GDM1 (cell line): Measurements from ENCODE around the gene PLA2G15.

ENCODE experiments used
- DNase-seq: peaks from one replicate; lab custom pipeline; 2025; lab: John Stamatoyannopoulos, UW

Gene PLA2G15

DNA sequence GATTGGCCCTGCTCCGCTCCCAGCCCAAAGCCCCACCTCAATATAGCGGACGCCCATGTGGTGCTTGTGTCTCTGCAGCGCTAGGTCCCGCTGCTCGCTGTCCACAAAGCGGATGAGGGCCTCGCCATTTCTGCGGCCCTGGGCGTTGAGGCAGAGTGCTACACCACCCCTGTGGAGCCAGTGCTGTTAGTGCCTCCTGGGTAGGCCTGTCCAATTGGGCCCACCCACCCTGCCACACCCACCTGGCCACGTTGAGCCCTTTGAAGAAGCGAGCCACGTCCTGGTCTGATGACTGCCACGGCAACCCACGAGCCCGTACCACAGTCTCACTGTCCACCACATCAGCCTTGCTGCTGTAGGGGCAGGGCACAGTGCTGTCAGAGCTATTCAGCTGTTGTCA, 12.8 kb upstream of the PLA2G15 start:
- DNase-seq, result no peak

DNA sequence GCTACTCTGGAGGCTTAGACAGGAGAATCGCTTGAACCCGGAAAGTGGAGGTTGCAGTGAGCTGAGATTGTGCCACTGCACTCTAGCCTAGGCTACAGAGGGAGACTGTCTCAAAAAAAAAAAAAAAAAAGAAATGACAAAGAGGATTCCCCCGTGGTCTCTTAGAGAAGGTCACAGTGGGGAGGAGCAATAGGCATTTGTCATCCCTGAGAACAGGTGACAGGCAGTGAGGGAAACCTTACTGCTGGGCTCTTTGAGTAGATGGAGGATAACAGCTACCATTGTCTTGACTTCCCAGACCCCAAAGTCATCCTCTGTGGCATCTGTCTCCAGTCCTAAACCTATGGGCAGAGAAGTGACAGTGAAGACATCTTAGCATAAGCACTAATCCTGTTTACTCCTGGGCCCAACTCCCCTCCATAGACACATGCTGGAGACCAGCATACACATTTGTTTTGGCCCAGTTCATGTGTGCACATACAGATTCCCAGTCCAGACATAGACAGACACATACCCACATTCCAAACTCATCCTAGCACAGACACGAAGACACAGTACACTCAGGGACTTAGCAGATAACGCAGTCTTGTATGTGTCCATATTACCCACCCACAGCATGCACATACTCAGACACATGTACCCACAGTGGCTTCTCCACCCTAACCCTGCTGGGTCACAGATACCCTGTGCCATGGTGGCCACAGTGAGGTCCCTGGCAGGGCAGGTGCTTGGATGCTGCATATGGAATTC, 11.9 kb upstream of the PLA2G15 start:
- no peak for DNase-seq

GRCh38 chr16:68233835-68234187, 11.4 kb upstream of the PLA2G15 start:
- DNase-seq, result no peak

DNA sequence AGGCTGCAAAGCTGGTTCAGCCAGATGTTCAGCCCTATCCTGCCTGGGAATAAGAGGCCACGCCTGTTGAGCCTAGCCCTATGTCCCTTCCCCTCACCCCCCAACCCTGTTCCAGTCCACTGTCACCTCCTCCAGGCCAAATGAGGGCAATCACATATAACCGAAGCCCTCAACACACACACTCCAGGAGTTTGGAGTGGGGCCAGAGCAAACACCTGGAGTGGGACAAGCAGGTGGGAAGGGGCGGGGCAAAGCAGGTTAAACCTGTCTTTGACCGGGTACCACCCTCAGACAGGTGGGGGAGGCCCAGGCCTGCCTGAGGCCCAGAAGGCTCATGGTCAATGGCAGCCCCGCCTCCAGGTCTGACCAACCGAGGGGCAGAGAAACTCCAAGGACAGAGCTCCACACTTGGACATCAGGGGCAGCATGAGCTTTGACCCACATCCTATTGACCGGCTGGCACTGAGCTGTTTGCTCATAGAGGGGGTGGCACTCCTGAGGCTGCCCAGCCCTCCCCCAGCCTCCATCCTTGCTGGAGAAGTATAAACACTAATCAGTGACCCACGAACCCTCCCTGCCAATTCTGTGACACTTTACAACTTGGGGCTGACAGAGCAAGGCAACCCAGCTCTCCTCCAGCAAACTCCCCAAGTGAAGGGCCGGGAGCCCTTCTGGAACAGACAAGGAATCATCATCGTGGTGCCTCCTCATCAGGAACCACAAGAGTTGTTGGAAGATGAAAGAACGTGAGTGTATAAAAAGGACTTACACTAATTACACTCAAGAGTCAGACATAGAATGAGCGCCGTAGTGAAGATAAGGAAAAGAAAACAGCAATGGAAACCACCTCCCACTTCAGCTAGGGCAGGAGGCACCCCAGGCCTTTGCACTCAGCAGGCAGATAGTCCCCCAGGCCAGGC, 10.7 kb upstream of the PLA2G15 start:
- DNase-seq, result no peak

DNA sequence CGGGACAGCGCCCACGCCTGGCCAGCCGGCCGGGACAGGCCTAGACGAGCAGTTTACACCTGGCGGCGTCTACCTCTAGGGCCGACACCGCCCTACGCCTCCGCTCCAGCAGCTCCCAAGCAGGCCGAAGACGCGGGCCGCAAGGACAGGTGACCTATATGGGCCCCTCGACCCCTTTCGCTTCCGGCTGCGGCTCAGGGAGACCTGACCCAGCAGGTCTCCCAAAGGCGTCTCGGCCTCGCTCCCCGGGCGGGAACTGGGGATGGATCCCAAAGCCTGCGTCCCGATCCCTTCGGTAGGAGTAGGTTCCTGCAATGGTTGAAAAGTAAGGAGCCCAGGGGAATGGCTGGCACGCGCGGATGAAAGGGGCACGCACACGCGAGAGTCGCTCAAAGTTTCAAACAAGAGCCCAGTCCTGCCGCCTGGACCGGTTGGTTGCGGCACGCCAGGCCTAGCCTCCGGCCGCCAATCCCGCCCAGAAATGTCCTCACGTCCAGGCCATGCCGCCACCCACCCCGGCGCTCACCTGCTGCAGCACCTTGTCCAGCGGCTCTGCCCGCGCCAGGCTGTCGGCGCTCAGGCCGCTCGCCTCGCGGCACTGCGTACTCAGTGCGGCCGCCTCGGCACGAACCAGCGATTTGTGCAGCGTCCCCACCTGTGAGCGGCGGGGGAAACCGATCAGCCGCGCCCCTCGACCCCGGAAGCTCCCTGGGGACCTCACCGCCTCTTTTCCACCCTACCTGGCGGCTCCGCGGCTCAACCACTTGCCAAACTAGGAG, 9.9 kb upstream of the PLA2G15 start:
- no peak for DNase-seq

DNA sequence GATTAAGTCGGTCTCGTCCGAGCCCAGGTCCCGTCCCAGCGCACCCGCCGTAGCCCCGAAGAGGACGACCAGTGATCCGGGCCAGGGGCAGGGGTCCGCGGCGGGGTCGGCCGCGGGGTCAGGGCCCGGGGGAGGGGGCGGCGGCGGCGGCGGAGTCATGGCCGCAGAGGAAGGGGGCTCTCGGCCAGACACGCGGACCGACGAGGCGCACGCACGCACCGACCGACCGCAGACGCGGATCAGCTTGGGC, 9.4 kb upstream of the PLA2G15 start, which contains the start of gene ESRP2:
Gene ESRP2 (minus strand): TSS at position 241 of the 250 bp plus-strand sequence. CDS start 82 bp downstream, at position 159.
- DNase-seq, result no peak

- no peak for DNase-seq
Measured at GRCh38 chr16:68236137-68236825, 8.9 kb upstream of the PLA2G15 start.

GRCh38 chr16:68236826-68237242, 8.3 kb upstream of the PLA2G15 start:
- DNase-seq, result no peak

GRCh38 chr16:68237243-68238028, 7.7 kb upstream of the PLA2G15 start:
- DNase-seq, result no peak

DNA sequence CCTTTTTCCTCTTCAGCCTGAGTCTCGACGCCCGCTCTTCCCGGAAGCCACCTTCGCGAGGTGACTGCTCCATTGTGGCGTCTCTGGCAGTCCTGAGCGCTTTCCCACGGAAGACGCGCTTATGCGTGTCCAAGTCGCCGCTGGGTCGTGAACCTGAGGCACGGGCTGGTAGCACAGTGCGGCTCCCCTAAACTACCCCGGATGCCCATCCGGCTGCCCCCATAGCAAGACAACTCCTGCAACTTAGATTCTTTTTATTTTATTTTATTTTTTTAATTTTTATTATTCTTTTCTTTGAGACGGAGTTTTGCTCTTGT, 7.2 kb upstream of the PLA2G15 start:
- no peak for DNase-seq

DNA sequence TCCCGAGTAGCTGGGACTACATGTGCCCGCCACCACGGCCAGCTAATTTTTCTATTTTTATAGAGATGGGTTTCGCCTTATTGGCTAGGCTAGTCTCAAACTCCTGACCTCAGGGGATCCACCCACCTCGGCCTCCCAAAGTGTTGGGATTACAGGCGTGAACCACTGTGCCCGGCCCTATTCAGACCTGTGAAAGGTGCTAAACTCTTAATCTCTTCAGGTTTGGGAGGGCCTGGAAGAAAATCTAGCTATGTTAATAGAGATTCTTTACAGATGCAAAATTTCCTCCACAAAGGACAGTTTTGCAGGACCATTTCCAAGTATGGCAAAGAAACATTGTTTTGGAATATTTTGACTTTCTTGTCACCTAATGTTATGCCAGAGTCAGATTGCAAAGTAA, 3.1 kb upstream of the PLA2G15 start:
- no peak for DNase-seq

GRCh38 chr16:68242926-68243858, 2.0 kb upstream of the PLA2G15 start:
- DNase-seq, result no peak

- DNase-seq, result no peak
Measured at GRCh38 chr16:68244481-68244902, 681 bp upstream of the PLA2G15 start.

DNA sequence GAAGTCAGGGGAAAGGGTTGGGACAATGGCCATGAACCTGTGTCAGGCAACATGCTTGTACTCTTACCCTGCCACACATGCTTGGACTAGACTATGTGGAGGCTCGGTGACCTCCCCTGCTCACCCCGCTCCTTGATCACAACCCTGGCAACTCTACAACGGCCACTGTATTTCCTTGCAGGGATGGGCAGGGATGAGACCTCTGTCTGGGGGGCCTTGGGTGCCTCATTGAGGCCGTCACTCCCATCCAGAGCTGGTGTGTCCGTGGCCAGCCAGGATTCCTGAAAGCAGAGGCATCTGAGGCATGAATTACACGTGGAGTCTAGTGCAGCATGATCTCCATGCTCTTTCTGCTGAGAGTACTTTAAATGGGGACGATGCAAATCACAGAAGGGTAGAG, 948 bp downstream of the PLA2G15 start:
- no peak for DNase-seq

GRCh38 chr16:68246666-68247065, 1.5 kb downstream of the PLA2G15 start:
- no peak for DNase-seq

GRCh38 chr16:68247400-68247799, 2.2 kb downstream of the PLA2G15 start:
- DNase-seq, result no peak

DNA sequence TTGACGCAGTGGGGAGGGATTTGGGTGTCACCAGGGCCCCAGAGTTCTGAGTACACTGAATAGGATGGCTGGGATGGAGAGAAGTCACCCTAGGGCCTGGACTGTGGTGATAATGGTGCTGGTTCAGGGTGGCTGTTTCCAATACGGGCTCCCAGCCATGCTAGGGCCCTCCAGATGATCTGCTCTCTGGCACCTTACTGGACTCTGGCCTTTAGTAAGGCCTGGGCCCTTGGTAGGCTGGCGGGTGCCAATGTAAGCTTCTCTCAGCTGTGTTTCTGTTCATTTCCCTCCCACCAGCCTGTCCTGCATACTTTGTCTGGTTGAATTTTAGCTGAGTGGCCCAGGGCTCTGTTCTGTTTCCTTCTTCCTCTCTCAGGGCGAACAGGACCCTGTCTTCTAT, 2.8 kb downstream of the PLA2G15 start:
- no peak for DNase-seq

DNA sequence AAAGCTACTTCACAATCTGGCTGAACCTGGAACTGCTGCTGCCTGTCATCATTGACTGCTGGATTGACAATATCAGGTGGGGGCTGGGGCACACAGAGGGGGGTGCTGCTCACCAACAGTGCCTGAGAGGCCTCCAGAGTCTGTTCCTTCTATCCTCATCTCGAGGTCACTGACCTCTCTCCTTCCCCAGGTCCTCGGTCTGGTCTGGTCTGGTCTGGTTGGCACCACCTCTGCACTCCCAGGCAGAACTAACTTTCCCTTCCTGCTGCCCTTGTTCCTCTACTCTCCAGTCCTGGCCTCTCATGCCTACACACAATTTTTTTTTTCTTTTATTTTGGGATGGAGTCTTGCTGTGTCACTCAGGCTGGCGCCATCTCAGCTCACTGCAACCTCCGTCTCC, 4.2 kb downstream of the PLA2G15 start:
- DNase-seq, result no peak

DNA sequence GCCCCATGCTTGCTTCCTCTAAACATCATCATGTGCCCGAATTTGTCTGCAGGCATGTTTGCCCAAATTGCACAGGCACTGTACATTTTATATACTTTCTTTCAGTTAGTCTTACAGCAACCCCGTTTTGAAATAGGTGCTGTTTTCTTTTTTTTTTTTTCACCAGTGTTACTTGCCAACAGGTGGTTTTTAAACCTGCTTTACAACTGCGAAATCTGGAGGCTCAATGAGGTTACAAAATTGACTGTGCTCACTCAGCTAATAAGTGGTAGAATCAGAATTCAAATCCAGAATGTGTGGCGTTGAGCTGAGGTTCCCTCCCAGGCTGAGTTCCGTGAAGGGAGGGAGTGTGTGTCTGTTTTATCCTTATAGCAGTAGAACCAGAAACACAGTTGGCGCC, 5.8 kb downstream of the PLA2G15 start:
- DNase-seq, result no peak

- no peak for DNase-seq
Measured at GRCh38 chr16:68251832-68252231, 6.7 kb downstream of the PLA2G15 start.
